GM06990 (cell line): Measurements from ENCODE around the gene CCDC57.

ENCODE experiments used
- DNase-seq: peaks from one replicate; pipeline ENCODE4 v3.0.0-alpha.2; 2011; ENCODE audit not compliant: insufficient read length; ENCODE audit errors: extremely low read depth
- H3K27me3 ChIP-seq: replicated peaks from 2 replicates; pipeline ENCODE4 v1.6.0; 2011; ENCODE audit warnings: low read length; ENCODE audit not compliant: control insufficient read depth, insufficient read depth
- H3K36me3 ChIP-seq: 2 replicates; pipeline ENCODE4 v1.5.1; 2011; ENCODE audit warnings: low read length; ENCODE audit not compliant: control insufficient read depth, insufficient read depth
- H3K4me3 ChIP-seq: replicated peaks from 2 replicates; pipeline ENCODE4 v1.5.1; 2011; ENCODE audit warnings: low read depth, mild to moderate bottlenecking, control low read depth, low read length
- TF ChIP-seq, protein P1 (sequence below): IDR thresholded peaks from 2 replicates; pipeline ENCODE4 v1.5.1; 2011; ENCODE audit warnings: low read length, control low read depth, mild to moderate bottlenecking, inconsistent platforms; ENCODE audit not compliant: insufficient read depth, poor library complexity, severe bottlenecking

The CCDC57 gene

GRCh38 chr17:82052638-82053059 lies 160.0 kb downstream of the CCDC57 start:
- Histone ChIP-seq H3K4me3 (peak overlapping the region; percentile 89), H3K27me3 (no peaks in the 10 kb centered on the region), H3K36me3 (peaks cover 26% of the 10 kb centered on the region)
- TF ChIP-seq, protein P1, sequence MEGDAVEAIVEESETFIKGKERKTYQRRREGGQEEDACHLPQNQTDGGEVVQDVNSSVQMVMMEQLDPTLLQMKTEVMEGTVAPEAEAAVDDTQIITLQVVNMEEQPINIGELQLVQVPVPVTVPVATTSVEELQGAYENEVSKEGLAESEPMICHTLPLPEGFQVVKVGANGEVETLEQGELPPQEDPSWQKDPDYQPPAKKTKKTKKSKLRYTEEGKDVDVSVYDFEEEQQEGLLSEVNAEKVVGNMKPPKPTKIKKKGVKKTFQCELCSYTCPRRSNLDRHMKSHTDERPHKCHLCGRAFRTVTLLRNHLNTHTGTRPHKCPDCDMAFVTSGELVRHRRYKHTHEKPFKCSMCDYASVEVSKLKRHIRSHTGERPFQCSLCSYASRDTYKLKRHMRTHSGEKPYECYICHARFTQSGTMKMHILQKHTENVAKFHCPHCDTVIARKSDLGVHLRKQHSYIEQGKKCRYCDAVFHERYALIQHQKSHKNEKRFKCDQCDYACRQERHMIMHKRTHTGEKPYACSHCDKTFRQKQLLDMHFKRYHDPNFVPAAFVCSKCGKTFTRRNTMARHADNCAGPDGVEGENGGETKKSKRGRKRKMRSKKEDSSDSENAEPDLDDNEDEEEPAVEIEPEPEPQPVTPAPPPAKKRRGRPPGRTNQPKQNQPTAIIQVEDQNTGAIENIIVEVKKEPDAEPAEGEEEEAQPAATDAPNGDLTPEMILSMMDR, result no peak
- no peak for DNase-seq

- DNase-seq, result peak; percentile 81
- Histone ChIP-seq H3K36me3 (peaks cover 21% of the 10 kb centered on the region), H3K27me3 (no peaks in the 10 kb centered on the region), H3K4me3 (peak within 1 kb of the TSS; percentile 89)
- TF ChIP-seq, protein P1, result no peak
Observed at GRCh38 chr17:82051776-82052637, 160.6 kb downstream of the CCDC57 start, which contains the start of the genes GPS1 and RFNG. Gene GPS1 (plus strand): TSS chr17:82051898. CDS start chr17:82051932, 34 bp downstream. Gene RFNG (minus strand): TSS chr17:82051811. CDS start chr17:82051766, 45 bp downstream.
